ENCODE measurements around the gene AGAP3.

Gene AGAP3

GRCh38 chr7:151139791-151140190, 53.5 kb downstream of the AGAP3 start:
- TF ChIP-seq TAF1 (IDR thresholded peaks at IDR 0.05; ENCODE audit: borderline replicate concordance, insufficient read depth, low read length) (no peak), FOXP2 (optimal IDR thresholded peaks at IDR 0.05; ENCODE audit: borderline replicate concordance, extremely low read depth, extremely low read length, insufficient read depth) (no peak), REST (IDR thresholded peaks at IDR 0.05; ENCODE audit: insufficient read depth in 1 of 2, low read depth in 2 of 2, low read length in 2 of 2) (no peak), POLR2AphosphoS5 (IDR thresholded peaks at IDR 0.05; ENCODE audit: low read depth, low read length) (no peak), SIN3A (IDR thresholded peaks at IDR 0.05; ENCODE audit: borderline replicate concordance, insufficient read depth, low read length) (no peak)

- no peak for TF ChIP-seq POLR2AphosphoS5 (IDR thresholded peaks at IDR 0.05; ENCODE audit: low read depth, low read length)
- TF ChIP-seq REST (IDR thresholded peaks at IDR 0.05; ENCODE audit: insufficient read depth in 1 of 2, low read depth in 2 of 2, low read length in 2 of 2), result no peak
- no peak for TF ChIP-seq SIN3A (IDR thresholded peaks at IDR 0.05; ENCODE audit: borderline replicate concordance, insufficient read depth, low read length)
- no peak for TF ChIP-seq FOXP2 (optimal IDR thresholded peaks at IDR 0.05; ENCODE audit: borderline replicate concordance, extremely low read depth, extremely low read length, insufficient read depth)
- TF ChIP-seq TAF1 (IDR thresholded peaks at IDR 0.05; ENCODE audit: borderline replicate concordance, insufficient read depth, low read length), result no peak
These were observed 54.6 kb downstream of the AGAP3 start for GRCh38 chr7:151140826-151141225.

GRCh38 chr7:151141311-151141854, 55.1 kb downstream of the AGAP3 start:
- TF ChIP-seq FOXP2 (optimal IDR thresholded peaks at IDR 0.05; ENCODE audit: borderline replicate concordance, extremely low read depth, extremely low read length, insufficient read depth) (no peak), TAF1 (IDR thresholded peaks at IDR 0.05; ENCODE audit: borderline replicate concordance, insufficient read depth, low read length) (no peak), SIN3A (IDR thresholded peaks at IDR 0.05; ENCODE audit: borderline replicate concordance, insufficient read depth, low read length) (no peak), REST (IDR thresholded peaks at IDR 0.05; ENCODE audit: insufficient read depth in 1 of 2, low read depth in 2 of 2, low read length in 2 of 2) (no peak), POLR2AphosphoS5 (IDR thresholded peaks at IDR 0.05; ENCODE audit: low read depth, low read length) (no peak)

GRCh38 chr7:151141855-151142685, 55.8 kb downstream of the AGAP3 start:
- TF ChIP-seq TAF1 (IDR thresholded peaks at IDR 0.05; ENCODE audit: borderline replicate concordance, insufficient read depth, low read length) (no peak), FOXP2 (optimal IDR thresholded peaks at IDR 0.05; ENCODE audit: borderline replicate concordance, extremely low read depth, extremely low read length, insufficient read depth) (no peak), SIN3A (IDR thresholded peaks at IDR 0.05; ENCODE audit: borderline replicate concordance, insufficient read depth, low read length) (no peak), POLR2AphosphoS5 (IDR thresholded peaks at IDR 0.05; ENCODE audit: low read depth, low read length) (no peak), REST (IDR thresholded peaks at IDR 0.05; ENCODE audit: insufficient read depth in 1 of 2, low read depth in 2 of 2, low read length in 2 of 2) (no peak)

All from PFSK-1 (cell line).